Naive thymus-derived CD4-positive, alpha-beta T cell (primary cell): ENCODE data around the gene PATL2. TPM values are rescaled to one million over a fixed set of nuclear protein-coding genes. Genes with fewer than 3 reads are reported as not detected.
A peak's percentile ranks its signal among the peaks of the same experiment; 100 is the strongest.
"Not testable (repeated sequence)": the region's sequence is repeated elsewhere in the genome, so short reads cannot be mapped to it uniquely, and the experiment has no call there.

Experiments
- ATAC-seq: fragments of 150-1000 bp; cut with Tn5 transposase; 2 replicates; pipeline ENCODE4 v1.10.0; 2021; ENCODE audit warnings: mild to moderate bottlenecking, moderate library complexity
- CTCF ChIA-PET: fragments of 350-600 bp; sonication (Branson Sonifier 250); formaldehyde crosslinking; loops from one replicate; lab custom pipeline; 2021; ENCODE audit warnings: antibody characterized with exemption; lab: Charles Lee
- POLR2A ChIA-PET: fragments of 350-600 bp; sonication (Branson Sonifier 250); formaldehyde crosslinking; loops from one replicate; lab custom pipeline; 2021; ENCODE audit warnings: antibody characterized with exemption, inconsistent platforms; lab: Charles Lee
- DNase-seq, 9 donors: peaks; one replicate each; pipeline versions ENCODE4 v3.0.0 to v3.0.0-alpha.2; 2020 to 2022; ENCODE audit warnings: mixed read lengths in 1 of 9
- H3K27ac ChIP-seq: one replicate; pipeline ENCODE4 v1.7.0; 2013; ENCODE audit warnings: mild to moderate bottlenecking, low read depth, low read length, moderate library complexity
- H3K27me3 ChIP-seq, 2 donors: one replicate each; pipeline ENCODE4 v1.7.0; 2013; ENCODE audit warnings: low read length in 2 of 2, mild to moderate bottlenecking in 2 of 2, moderate library complexity in 2 of 2; ENCODE audit not compliant: control insufficient read depth in 2 of 2, insufficient read depth in 2 of 2
- H3K36me3 ChIP-seq, 3 experiments: 1 replicate in 2 of 3; 2 replicates in 1 of 3; pipeline ENCODE4 v1.7.0; 2013; ENCODE audit warnings: low read length in 3 of 3, mild to moderate bottlenecking in 3 of 3, moderate library complexity in 1 of 3; ENCODE audit not compliant: insufficient read depth in 3 of 3, control insufficient read depth in 2 of 3
- H3K4me1 ChIP-seq, 2 donors: one replicate each; pipeline ENCODE4 v1.7.0; 2013; ENCODE audit warnings: low read length in 2 of 2, mild to moderate bottlenecking in 2 of 2, moderate library complexity in 1 of 2; ENCODE audit not compliant: control insufficient read depth in 2 of 2, insufficient read depth in 2 of 2
- H3K4me3 ChIP-seq: 2 replicates; pipeline ENCODE4 v1.7.0; 2013; ENCODE audit warnings: mild to moderate bottlenecking, low read length
- H3K9me3 ChIP-seq, 3 experiments: 1 replicate in 2 of 3; 2 replicates in 1 of 3; pipeline ENCODE4 v1.7.0; 2013; ENCODE audit warnings: low read length in 3 of 3; ENCODE audit not compliant: control insufficient read depth in 2 of 3
- H3K27ac Mint-ChIP-seq, 9 donors: one replicate each; pipeline ENCODE4 v1.8.0; 2020 to 2022; ENCODE audit warnings: mixed read lengths in 9 of 9, mild to moderate bottlenecking in 8 of 9, moderate library complexity in 5 of 9, inconsistent platforms in 2 of 9
- H3K27me3 Mint-ChIP-seq, 5 donors: one replicate each; pipeline ENCODE4 v1.8.0; 2021 to 2022; ENCODE audit warnings: mixed read lengths in 5 of 5, mild to moderate bottlenecking in 1 of 5
- H3K36me3 Mint-ChIP-seq, 5 donors: one replicate each; pipeline ENCODE4 v1.8.0; 2020 to 2022; ENCODE audit warnings: mixed read lengths in 5 of 5, mild to moderate bottlenecking in 3 of 5, inconsistent platforms in 1 of 5
- H3K4me1 Mint-ChIP-seq, 7 donors: one replicate each; pipeline ENCODE4 v1.8.0; 2020 to 2022; ENCODE audit warnings: mixed read lengths in 7 of 7, mild to moderate bottlenecking in 3 of 7, inconsistent platforms in 1 of 7
- H3K4me3 Mint-ChIP-seq, 10 donors: one replicate each; pipeline ENCODE4 v1.8.0; 2020 to 2022; ENCODE audit warnings: mild to moderate bottlenecking in 10 of 10, mixed read lengths in 10 of 10, moderate library complexity in 6 of 10, inconsistent platforms in 2 of 10
- H3K9me3 Mint-ChIP-seq, 11 donors: one replicate each; pipeline ENCODE4 v1.8.0; 2020 to 2022; ENCODE audit warnings: mixed read lengths in 11 of 11, mild to moderate bottlenecking in 4 of 11, inconsistent platforms in 1 of 11, moderate library complexity in 1 of 11
- intact Hi-C, 2 donors: fragments of 100-400 bp; cut with micrococcal nuclease; formaldehyde crosslinking; loops; one replicate each; pipeline ENCODE4 v1.15.1; 2023
- polyA plus RNA-seq, 2 donors: library from polyadenylated mRNA; unstranded; fragments of 300-500 nt; fragmentation: Illumina TruSeq; gene quantifications; one replicate each; pipeline ENCODE4 v1.2.3, GENCODE V29; 2021
- total RNA-seq, 6 experiments: library from RNA in 5 of 6; stranded (reverse) in 5 of 6; gene quantifications; 1 replicate in 5 of 6; 2 replicates in 1 of 6; pipeline ENCODE4 v1.2.3 and lab custom pipeline; 2021 to 2026

PATL2 gene
- total and polyA plus RNA-seq, 7 experiments from 2014 or later, result 11.4 to 83.8 (median 46.7) TPM

- no peak for ATAC-seq
- Histone ChIP-seq H3K4me3 (peak overlapping the region; percentile 68), H3K36me3 (no peaks in the 10 kb centered on the region), H3K27ac (peak overlapping the region; percentile 99), H3K4me1 (peaks cover 58 to 64% of the 10 kb centered on the region in 2 donors), H3K27me3 (no peaks in the 10 kb centered on the region), H3K9me3 (no peaks in the 10 kb centered on the region)
- peak overlapping the region; percentile 98 to 100 (median 100) for H3K27ac Mint-ChIP-seq
- peaks cover 47 to 85% (median 74%) of the 10 kb centered on the region in 7 donors for H3K4me1 Mint-ChIP-seq
- CTCF ChIA-PET, result interaction anchor here (0.8 to 5.4 kb wide), 6 partner anchors 11 to 67 kb away, joined by 3 to 47 read pairs (median 8); partner anchors contain the start of genes B2M, PATL2, SPG11 and TRIM69
- DNase-seq, result peak in 2 of 9 donors; percentile 18 to 46
- peaks cover 0 to 12% (median 0%) of the 10 kb centered on the region in 5 donors for H3K36me3 Mint-ChIP-seq
- POLR2A ChIA-PET, result interaction anchor here (0.8 to 39.4 kb wide), 8 partner anchors 4 to 473 kb away, joined by 3 to 3822 read pairs (median 4); partner anchors contain the start of genes B2M, EIF3J, PATL2 and SPG11
- H3K27me3 Mint-ChIP-seq, result peaks cover 0 to 2% (median 0%) of the 10 kb centered on the region in 5 donors
- intact Hi-C loops, result loop anchor here (1.0 to 10.0 kb wide), 9 partner anchors 10 to 901 kb away; partner anchors contain the start of genes CTDSPL2 (in 2 of the 2), GOLM2 (in 2 of the 2), MFAP1 (in 2 of the 2) and TRIM69 (in 2 of the 2)
- H3K9me3 Mint-ChIP-seq, result peaks cover 0 to 5% (median 0%) of the 10 kb centered on the region in 11 donors
- H3K4me3 Mint-ChIP-seq, result peak overlapping the region; percentile 87 to 100 (median 94)
Measured at GRCh38 chr15:44726136-44726535, 15.0 kb upstream of the PATL2 start.

DNA sequence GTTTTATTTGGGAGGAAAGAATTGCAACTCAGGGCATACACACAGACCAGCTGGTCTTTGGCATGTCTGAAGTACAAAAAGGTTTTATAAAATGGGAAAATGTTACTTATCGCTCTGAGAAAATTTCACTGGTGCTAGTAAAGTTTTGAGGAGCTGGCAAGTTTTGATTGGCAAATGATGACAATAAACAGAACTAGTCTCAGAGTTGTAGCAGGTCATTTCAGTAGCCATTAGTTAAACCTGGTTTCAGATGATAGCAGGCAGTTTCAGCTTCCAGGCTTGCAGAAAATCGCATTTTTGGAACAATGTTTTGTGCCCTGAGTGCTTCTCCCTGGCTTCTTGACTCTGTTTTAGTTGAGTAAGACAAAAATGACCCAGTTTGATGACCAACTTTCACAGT lies 10.9 kb upstream of the PATL2 start:
- Mint-ChIP-seq H3K4me3 (peak overlapping the region in 6 of 10 donors; percentile 7 to 97 (median 62)), H3K9me3 (peaks cover 0 to 6% (median 0%) of the 10 kb centered on the region in 11 donors), H3K36me3 (peaks cover 0 to 29% (median 21%) of the 10 kb centered on the region in 5 donors), H3K4me1 (peaks cover 63 to 96% (median 86%) of the 10 kb centered on the region in 7 donors), H3K27me3 (no peaks in the 10 kb centered on the region), H3K27ac (peak overlapping the region; percentile 86 to 100 (median 95))
- ATAC-seq (no peak), DNase-seq (no peak)
- CTCF ChIA-PET, result interaction anchor here (1.4 to 12.8 kb wide), 5 partner anchors 8 to 59 kb away, joined by 3 to 171 read pairs (median 8); partner anchors contain the start of genes B2M, PATL2, SPG11 and TRIM69
- Histone ChIP-seq H3K27ac (peak overlapping the region; percentile 77), H3K36me3 (peaks cover 18 to 19% (median 19%) of the 10 kb centered on the region in 3 experiments), H3K4me1 (peaks cover 85% of the 10 kb centered on the region in 2 donors), H3K27me3 (no peaks in the 10 kb centered on the region), H3K4me3 (no peak overlapping the region), H3K9me3 (no peaks in the 10 kb centered on the region)
- POLR2A ChIA-PET, result interaction anchor here (0.6 to 39.4 kb wide), 5 partner anchors 4 to 176 kb away, joined by 3 to 3822 read pairs (median 2064); partner anchors contain the start of genes B2M, PATL2, SPG11 and TRIM69
- intact Hi-C loops, result loop anchor here (10.0 kb wide), 1 partner anchor 897 kb away; the partner anchor contains the start of genes MFAP1 (in 2 of the 2) and WDR76 (in 2 of the 2)

- CTCF ChIA-PET, result interaction anchor here (1.1 to 12.8 kb wide), 4 partner anchors 16 to 58 kb away, joined by 3 to 171 read pairs (median 12); partner anchors contain the start of genes SPG11 and TRIM69
- Histone ChIP-seq H3K36me3 (peaks cover 32 to 33% (median 32%) of the 10 kb centered on the region in 3 experiments), H3K4me3 (no peak overlapping the region), H3K4me1 (peaks cover 88 to 91% of the 10 kb centered on the region in 2 donors), H3K27me3 (no peaks in the 10 kb centered on the region), H3K27ac (peak overlapping the region; percentile 77), H3K9me3 (no peaks in the 10 kb centered on the region)
- peak in 5 of 9 donors; percentile 19 to 50 (median 33) for DNase-seq
- Mint-ChIP-seq H3K27ac (peak overlapping the region; percentile 89 to 100 (median 95)), H3K4me3 (peak overlapping the region in 9 of 10 donors; percentile 19 to 97 (median 64)), H3K27me3 (no peaks in the 10 kb centered on the region), H3K36me3 (peaks cover 1 to 43% (median 35%) of the 10 kb centered on the region in 5 donors), H3K4me1 (peaks cover 66 to 96% (median 88%) of the 10 kb centered on the region in 7 donors), H3K9me3 (peaks cover 0 to 6% (median 0%) of the 10 kb centered on the region in 11 donors)
- intact Hi-C loops, result loop anchor here (10.0 kb wide), 1 partner anchor 896 kb away; the partner anchor contains the start of genes MFAP1 (in 2 of the 2) and WDR76 (in 2 of the 2)
- ATAC-seq, result no peak
- POLR2A ChIA-PET, result interaction anchor here (0.7 to 39.4 kb wide), 9 partner anchors 3 to 294 kb away, joined by 3 to 3822 read pairs (median 3); partner anchors contain the start of genes B2M, PATL2, SPG11 and TRIM69
Measured at GRCh38 chr15:44720460-44721176, 9.5 kb upstream of the PATL2 start.

DNA sequence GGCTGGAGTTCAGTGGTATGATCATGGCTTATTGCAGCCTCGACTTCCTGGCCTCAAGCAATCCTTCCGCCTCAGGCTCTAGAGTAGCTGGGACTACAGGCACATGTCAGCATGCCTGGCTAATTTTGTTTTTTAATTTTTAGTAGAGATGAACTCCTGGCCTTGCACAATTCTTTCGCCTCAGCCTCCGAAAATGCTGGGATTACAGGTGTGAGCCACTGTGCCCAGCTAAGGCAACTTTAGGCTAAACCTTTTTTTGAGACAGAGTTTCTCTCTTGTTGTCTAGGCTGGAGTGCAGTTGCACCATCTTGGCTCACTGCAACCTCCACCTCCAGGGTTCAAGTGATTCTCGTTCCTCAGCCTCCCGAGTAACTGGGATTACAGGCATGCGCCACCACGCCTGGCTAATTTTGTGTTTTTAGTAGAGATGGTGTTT lies 8.9 kb upstream of the PATL2 start:
- Mint-ChIP-seq H3K27ac (peak overlapping the region; percentile 89 to 100 (median 95)), H3K36me3 (peaks cover 7 to 46% (median 41%) of the 10 kb centered on the region in 5 donors), H3K4me3 (peak overlapping the region in 9 of 10 donors; percentile 19 to 97 (median 64)), H3K4me1 (peaks cover 65 to 96% (median 89%) of the 10 kb centered on the region in 7 donors)
- not testable (repeated sequence) for H3K9me3 Mint-ChIP-seq, H3K4me3 ChIP-seq, H3K27me3 ChIP-seq, DNase-seq, H3K9me3 ChIP-seq, H3K27me3 Mint-ChIP-seq, ATAC-seq
- Histone ChIP-seq H3K4me1 (peaks cover 83 to 91% of the 10 kb centered on the region in 2 donors), H3K36me3 (peaks cover 38 to 39% (median 38%) of the 10 kb centered on the region in 3 experiments), H3K27ac (peak overlapping the region; percentile 77)
- ChIA-PET CTCF (interaction anchor here (1.1 to 12.8 kb wide), 5 partner anchors 8 to 57 kb away, joined by 3 to 171 read pairs (median 7); partner anchors contain the start of genes SPG11 and TRIM69), POLR2A (interaction anchor here (1.0 to 39.4 kb wide), 8 partner anchors 2 to 69 kb away, joined by 3 to 3822 read pairs (median 5); partner anchors contain the start of genes B2M, PATL2, SPG11 and TRIM69)
- intact Hi-C loops, result loop anchor here (1.0 to 10.0 kb wide), 3 partner anchors 8 to 895 kb away; partner anchors contain the start of genes MFAP1 (in 2 of the 2) and WDR76 (in 2 of the 2)

DNA sequence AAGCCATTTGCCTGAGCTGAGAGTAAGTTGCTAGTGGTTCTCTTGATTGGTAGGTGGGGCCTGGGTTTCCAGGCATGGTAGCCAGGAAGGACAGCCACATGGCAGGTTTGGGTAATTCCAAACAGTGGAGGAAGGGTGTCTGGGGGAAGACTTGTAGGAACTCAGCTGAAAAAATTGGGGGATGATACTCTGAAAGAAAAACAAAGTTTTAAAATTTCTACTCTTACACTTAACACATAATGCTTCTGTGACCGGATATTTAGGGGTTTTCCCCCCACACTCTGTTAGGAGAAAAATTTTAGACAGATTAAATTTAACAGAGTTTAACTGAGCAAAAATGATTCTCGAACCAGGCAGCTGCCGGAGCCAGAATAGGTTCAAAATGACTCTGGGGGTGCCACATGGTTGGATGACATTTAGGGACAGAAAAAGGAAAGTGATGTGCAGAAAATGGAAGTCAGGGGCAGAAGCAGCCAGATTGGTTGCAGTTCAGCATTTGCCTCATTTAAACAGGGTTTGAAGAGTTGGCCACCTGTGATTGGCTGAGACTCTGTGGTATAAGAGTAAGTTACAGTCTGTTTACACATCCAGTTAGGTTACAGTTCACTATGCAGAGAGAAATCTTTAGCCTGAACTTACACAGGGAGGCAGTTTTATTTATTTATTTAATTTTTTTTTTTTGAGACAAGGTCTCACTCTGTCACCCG lies 8.3 kb upstream of the PATL2 start:
- ChIA-PET CTCF (interaction anchor here (0.6 to 12.8 kb wide), 7 partner anchors 9 to 105 kb away, joined by 3 to 171 read pairs (median 7); partner anchors contain the start of genes SPG11 and TRIM69), POLR2A (interaction anchor here (0.6 to 39.4 kb wide), 10 partner anchors 2 to 191 kb away, joined by 3 to 3822 read pairs (median 3); partner anchors contain the start of genes B2M, PATL2, SPG11 and TRIM69)
- H3K4me1 ChIP-seq, result peaks cover 78 to 86% of the 10 kb centered on the region in 2 donors
- H3K27ac ChIP-seq, result peak overlapping the region; percentile 77
- H3K4me3 Mint-ChIP-seq, result peak overlapping the region; percentile 39 to 97 (median 72)
- peaks cover 11 to 52% (median 47%) of the 10 kb centered on the region in 5 donors for H3K36me3 Mint-ChIP-seq
- H3K27me3 ChIP-seq, result no peaks in the 10 kb centered on the region
- H3K27me3 Mint-ChIP-seq, result no peaks in the 10 kb centered on the region
- H3K4me1 Mint-ChIP-seq, result peaks cover 64 to 95% (median 88%) of the 10 kb centered on the region in 7 donors
- peaks cover 0 to 8% (median 0%) of the 10 kb centered on the region in 11 donors for H3K9me3 Mint-ChIP-seq
- H3K36me3 ChIP-seq, result peaks cover 40 to 45% (median 41%) of the 10 kb centered on the region in 3 experiments
- ATAC-seq, result peak; percentile 75
- DNase-seq, result peak in 8 of 9 donors; percentile 57 to 79 (median 70)
- H3K4me3 ChIP-seq, result no peak overlapping the region
- intact Hi-C loops, result loop anchor here (1.0 kb wide), 2 partner anchors 9 to 10 kb away; no protein-coding TSS in a partner anchor
- H3K27ac Mint-ChIP-seq, result peak overlapping the region; percentile 89 to 100 (median 95)
- no peaks in the 10 kb centered on the region for H3K9me3 ChIP-seq
